CD1c-positive myeloid dendritic cell (primary cell): ENCODE results near the gene SEC22C.
A peak's percentile ranks its signal among the peaks of the same experiment; 100 is the strongest.

Experiments
- DNase-seq: peaks from one replicate; pipeline ENCODE4 v3.0.0-alpha.2; 2016; ENCODE audit errors: extremely low spot score

SEC22C gene

GRCh38 chr3:42535981-42536784, 45.6 kb downstream of the SEC22C start:
- peak; percentile 42 for DNase-seq

- DNase-seq: no peak
Observed at GRCh38 chr3:42533161-42533897, 48.4 kb downstream of the SEC22C start.

GRCh38 chr3:42532229-42532628, 49.5 kb downstream of the SEC22C start:
- DNase-seq: no peak

GRCh38 chr3:42531470-42531869, 50.3 kb downstream of the SEC22C start:
- DNase-seq: no peak

- no peak for DNase-seq
Observed at GRCh38 chr3:42530073-42530472, 51.7 kb downstream of the SEC22C start.

GRCh38 chr3:42529468-42529867, 52.3 kb downstream of the SEC22C start:
- peak; percentile 8 for DNase-seq

GRCh38 chr3:42527368-42527917, 54.3 kb downstream of the SEC22C start:
- DNase-seq: no peak

GRCh38 chr3:42526616-42527367, 55.0 kb downstream of the SEC22C start:
- no peak for DNase-seq

- DNase-seq: no peak
Observed at GRCh38 chr3:42525736-42526345, 55.9 kb downstream of the SEC22C start.

- DNase-seq: no peak
Observed at GRCh38 chr3:42525212-42525611, 56.6 kb downstream of the SEC22C start.

GRCh38 chr3:42524751-42525150, 57.0 kb downstream of the SEC22C start:
- DNase-seq: peak; percentile 13

- no peak for DNase-seq
Observed at GRCh38 chr3:42520906-42521305, 60.9 kb downstream of the SEC22C start.

GRCh38 chr3:42520336-42520735, 61.4 kb downstream of the SEC22C start:
- no peak for DNase-seq

- no peak for DNase-seq
Observed at GRCh38 chr3:42519568-42519962, 62.2 kb downstream of the SEC22C start.

- DNase-seq: peak; percentile 25
Observed at GRCh38 chr3:42518800-42519567, 62.8 kb downstream of the SEC22C start.

GRCh38 chr3:42517117-42517516, 64.7 kb downstream of the SEC22C start:
- DNase-seq: no peak

- no peak for DNase-seq
Observed at GRCh38 chr3:42516443-42516842, 65.3 kb downstream of the SEC22C start.

GRCh38 chr3:42515976-42516375, 65.8 kb downstream of the SEC22C start:
- no peak for DNase-seq

- no peak for DNase-seq
Observed at GRCh38 chr3:42515391-42515916, 66.3 kb downstream of the SEC22C start.

GRCh38 chr3:42514876-42515275, 66.9 kb downstream of the SEC22C start:
- no peak for DNase-seq

- no peak for DNase-seq
Observed at GRCh38 chr3:42513521-42513920, 68.2 kb downstream of the SEC22C start.
